Tibial nerve (tissue), 4 donors: Measurements from ENCODE around the gene PTPN2. TPM values are rescaled to one million over a fixed set of nuclear protein-coding genes. Genes with fewer than 3 reads are reported as not detected.

Experiments
- DNase-seq, 2 donors: peaks; one replicate each; pipeline ENCODE4 v3.0.0-alpha.2; 2019; ENCODE audit warnings: low spot score in 2 of 2
- H3K27ac ChIP-seq, 4 donors: fragments of 200-600 bp; sonication (generic) in 3 of 4; one replicate each; pipeline ENCODE4 v1.5.1; 2017 to 2019; ENCODE audit warnings: mild to moderate bottlenecking in 1 of 4
- H3K27me3 ChIP-seq, 2 donors: fragments of 200-600 bp; sonication (generic) in 1 of 2; one replicate each; pipeline versions ENCODE4 v1.5.1 to v1.6.0; 2017 to 2019
- H3K36me3 ChIP-seq, 3 donors: fragments of 200-600 bp; sonication (generic); one replicate each; pipeline ENCODE4 v1.5.1; 2018 to 2019
- H3K4me1 ChIP-seq, 4 donors: fragments of 200-600 bp; sonication (generic) in 3 of 4; one replicate each; pipeline ENCODE4 v1.5.1; 2017 to 2019
- H3K4me3 ChIP-seq, 4 donors: fragments of 200-600 bp; sonication (generic) in 3 of 4; one replicate each; pipeline ENCODE4 v1.5.1; 2017 to 2019; ENCODE audit warnings: mild to moderate bottlenecking in 1 of 4, moderate library complexity in 1 of 4
- H3K9me3 ChIP-seq, 4 donors: fragments of 200-600 bp; sonication (generic) in 3 of 4; one replicate each; pipeline ENCODE4 v1.5.1; 2017 to 2019
- EP300 ChIP-seq, 2 donors: sonication (generic); formaldehyde crosslinking; IDR thresholded peaks; one replicate each; pipeline ENCODE4 v1.6.1; 2017; ENCODE audit warnings: antibody characterized with exemption in 2 of 2, mild to moderate bottlenecking in 1 of 2
- POLR2A ChIP-seq, 2 donors: fragments of 450-650 bp; IDR thresholded peaks; one replicate each; pipeline ENCODE4 v1.6.1; 2017; ENCODE audit warnings: antibody characterized with exemption in 2 of 2, mild to moderate bottlenecking in 2 of 2, moderate library complexity in 2 of 2
- WGBS, 2 donors: methylation state at CpG; one replicate each; pipeline ENCODE4 v1.1.5; 2018; 5-methylcytosine and 5-hydroxymethylcytosine counted together
- total RNA-seq, 4 donors: library from RNA; depleted of rRNA; stranded (reverse); fragments of >200 nt; gene quantifications; one replicate each; pipeline ENCODE4 v1.1.0, GENCODE V29; 2016
- TF ChIP-seq, protein P1 (sequence below), 5 experiments: fragments of 200-600 bp in 3 of 5; fragments of 450-650 bp in 2 of 5; sonication (generic) in 3 of 5; IDR thresholded peaks; one replicate each; pipeline ENCODE4 v1.5.1; 2016 to 2019; ENCODE audit warnings: antibody characterized with exemption in 5 of 5, mild to moderate bottlenecking in 3 of 5, moderate library complexity in 2 of 5

The PTPN2 gene
- total RNA-seq, 4 donors from 2014 or later = 12.9 to 50.5 (median 30.7) TPM

DNA sequence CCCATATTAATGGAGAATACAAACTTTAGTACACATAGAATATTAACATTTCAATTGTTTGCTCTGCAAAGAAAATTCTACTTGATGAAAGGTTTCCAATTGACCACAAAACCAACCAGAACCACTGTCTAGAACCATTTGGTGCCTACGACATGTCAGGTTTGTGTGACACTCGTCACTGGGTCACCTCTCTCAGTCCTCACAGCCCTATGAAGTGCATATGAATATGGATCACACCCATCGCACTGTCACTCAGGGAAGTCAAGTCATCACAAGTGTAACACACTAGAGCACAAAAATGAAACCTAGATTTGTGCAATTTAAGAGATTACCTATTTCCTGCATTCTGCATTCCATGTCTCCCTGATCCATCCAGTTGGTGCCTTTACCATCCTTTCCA lies 43.7 kb downstream of the PTPN2 start:
- H3K27me3 ChIP-seq = no peaks in the 10 kb centered on the region
- TF ChIP-seq POLR2A (IDR thresholded peaks at IDR 0.05) = no peak
- TF ChIP-seq EP300 (IDR thresholded peaks at IDR 0.05) = no peak
- TF ChIP-seq, protein P1, sequence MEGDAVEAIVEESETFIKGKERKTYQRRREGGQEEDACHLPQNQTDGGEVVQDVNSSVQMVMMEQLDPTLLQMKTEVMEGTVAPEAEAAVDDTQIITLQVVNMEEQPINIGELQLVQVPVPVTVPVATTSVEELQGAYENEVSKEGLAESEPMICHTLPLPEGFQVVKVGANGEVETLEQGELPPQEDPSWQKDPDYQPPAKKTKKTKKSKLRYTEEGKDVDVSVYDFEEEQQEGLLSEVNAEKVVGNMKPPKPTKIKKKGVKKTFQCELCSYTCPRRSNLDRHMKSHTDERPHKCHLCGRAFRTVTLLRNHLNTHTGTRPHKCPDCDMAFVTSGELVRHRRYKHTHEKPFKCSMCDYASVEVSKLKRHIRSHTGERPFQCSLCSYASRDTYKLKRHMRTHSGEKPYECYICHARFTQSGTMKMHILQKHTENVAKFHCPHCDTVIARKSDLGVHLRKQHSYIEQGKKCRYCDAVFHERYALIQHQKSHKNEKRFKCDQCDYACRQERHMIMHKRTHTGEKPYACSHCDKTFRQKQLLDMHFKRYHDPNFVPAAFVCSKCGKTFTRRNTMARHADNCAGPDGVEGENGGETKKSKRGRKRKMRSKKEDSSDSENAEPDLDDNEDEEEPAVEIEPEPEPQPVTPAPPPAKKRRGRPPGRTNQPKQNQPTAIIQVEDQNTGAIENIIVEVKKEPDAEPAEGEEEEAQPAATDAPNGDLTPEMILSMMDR (IDR thresholded peaks at IDR 0.05) = no peak
- H3K36me3 ChIP-seq = peaks cover 0 to 9% (median 0%) of the 10 kb centered on the region in 3 donors
- WGBS, 2 donors = 93 to 98% methylated on average over 3 of the region's 3 CpGs
- H3K4me3 ChIP-seq = no peak overlapping the region
- H3K27ac ChIP-seq = peak overlapping the region in 1 of 4 donors; percentile 65
- peaks cover 0 to 31% (median 12%) of the 10 kb centered on the region in 4 donors for H3K4me1 ChIP-seq
- no peaks in the 10 kb centered on the region for H3K9me3 ChIP-seq
- DNase-seq = no peak

- no peaks in the 10 kb centered on the region for H3K9me3 ChIP-seq
- H3K27ac ChIP-seq = peak overlapping the region in 3 of 4 donors; percentile 57 to 66 (median 65)
- peaks cover 0 to 31% (median 12%) of the 10 kb centered on the region in 4 donors for H3K4me1 ChIP-seq
- H3K36me3 ChIP-seq = peaks cover 0 to 14% (median 0%) of the 10 kb centered on the region in 3 donors
- H3K27me3 ChIP-seq = no peaks in the 10 kb centered on the region
- TF ChIP-seq POLR2A (IDR thresholded peaks at IDR 0.05) (no peak), EP300 (IDR thresholded peaks at IDR 0.05) (peak in 1 of 2 donors; percentile 24)
- 84 to 85% methylated on average over 1 of the region's 1 CpG for WGBS, 2 donors
- DNase-seq = no peak
- no peak overlapping the region for H3K4me3 ChIP-seq
These were observed 44.4 kb downstream of the PTPN2 start for GRCh38 chr18:12839526-12840196.

- no peaks in the 10 kb centered on the region for H3K27me3 ChIP-seq
- peak overlapping the region in 3 of 4 donors; percentile 57 to 66 (median 65) for H3K27ac ChIP-seq
- peak overlapping the region in 1 of 4 donors; percentile 7 for H3K4me3 ChIP-seq
- TF ChIP-seq EP300 (IDR thresholded peaks at IDR 0.05) (no peak), POLR2A (IDR thresholded peaks at IDR 0.05) (no peak)
- peaks cover 0 to 31% (median 12%) of the 10 kb centered on the region in 4 donors for H3K4me1 ChIP-seq
- H3K9me3 ChIP-seq = no peaks in the 10 kb centered on the region
- peaks cover 0 to 20% (median 0%) of the 10 kb centered on the region in 3 donors for H3K36me3 ChIP-seq
- DNase-seq = no peak
- WGBS, 2 donors = 73 to 76% methylated on average over 2 of the region's 2 CpGs
These were observed 44.9 kb downstream of the PTPN2 start for GRCh38 chr18:12839057-12839525.

DNA sequence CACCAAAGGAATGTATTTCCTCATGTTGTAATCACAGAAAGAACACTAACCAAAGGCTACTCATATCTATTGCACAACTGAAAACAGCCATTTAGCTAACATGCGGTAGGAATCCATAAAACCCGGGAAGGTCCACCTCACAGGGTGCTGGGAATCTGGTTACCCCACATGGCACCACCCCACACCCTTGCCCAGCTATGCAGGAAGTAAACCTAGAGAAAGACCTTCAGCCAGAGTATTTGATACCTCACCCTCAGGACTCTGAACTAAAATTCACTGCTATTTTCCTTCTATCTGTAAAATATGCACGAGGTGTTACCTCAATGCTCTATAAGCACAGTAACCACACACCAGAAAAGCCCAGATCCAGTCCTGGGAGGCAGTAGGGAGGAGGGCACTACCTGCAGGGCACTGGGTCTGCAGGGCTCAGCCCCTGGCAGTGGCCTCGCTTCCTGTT lies 45.8 kb downstream of the PTPN2 start:
- TF ChIP-seq EP300 (IDR thresholded peaks at IDR 0.05) = peak in 1 of 2 donors; percentile 43
- TF ChIP-seq, protein P1 (IDR thresholded peaks at IDR 0.05) = no peak
- H3K27ac ChIP-seq = peak overlapping the region in 3 of 4 donors; percentile 62 to 68 (median 63)
- H3K27me3 ChIP-seq = no peaks in the 10 kb centered on the region
- 44 to 51% methylated on average over 4 of the region's 4 CpGs for WGBS, 2 donors
- H3K4me3 ChIP-seq = no peak overlapping the region
- peak in 1 of 2 donors; percentile 14 for DNase-seq
- H3K36me3 ChIP-seq = peaks cover 0 to 29% (median 0%) of the 10 kb centered on the region in 3 donors
- H3K4me1 ChIP-seq = peaks cover 0 to 31% (median 12%) of the 10 kb centered on the region in 4 donors
- H3K9me3 ChIP-seq = no peaks in the 10 kb centered on the region

DNA sequence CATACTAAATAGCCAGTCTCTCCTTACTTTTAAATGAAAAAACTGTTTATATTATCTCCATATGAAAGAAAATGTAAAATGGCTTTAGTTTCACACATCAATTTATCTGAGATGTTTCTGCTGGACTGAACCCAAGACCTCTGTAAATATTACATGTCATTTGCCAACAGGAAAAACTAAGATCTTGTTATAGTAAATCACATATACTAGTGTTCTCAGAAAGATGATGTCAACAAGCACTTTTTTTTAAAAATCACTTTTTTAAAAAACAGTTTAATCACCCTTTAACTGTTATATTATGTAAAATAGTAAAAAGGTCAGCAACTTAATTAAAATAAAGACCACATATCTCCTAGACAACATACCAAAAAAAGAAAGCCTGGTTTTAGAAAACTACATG lies 46.3 kb downstream of the PTPN2 start:
- TF ChIP-seq, protein P1 (IDR thresholded peaks at IDR 0.05) = no peak
- Histone ChIP-seq H3K27ac (peak overlapping the region in 3 of 4 donors; percentile 62 to 68 (median 63)), H3K36me3 (peaks cover 0 to 34% (median 0%) of the 10 kb centered on the region in 3 donors), H3K27me3 (no peaks in the 10 kb centered on the region), H3K4me3 (no peak overlapping the region), H3K4me1 (peaks cover 0 to 31% (median 12%) of the 10 kb centered on the region in 4 donors), H3K9me3 (no peaks in the 10 kb centered on the region)
- no peak for DNase-seq

DNA sequence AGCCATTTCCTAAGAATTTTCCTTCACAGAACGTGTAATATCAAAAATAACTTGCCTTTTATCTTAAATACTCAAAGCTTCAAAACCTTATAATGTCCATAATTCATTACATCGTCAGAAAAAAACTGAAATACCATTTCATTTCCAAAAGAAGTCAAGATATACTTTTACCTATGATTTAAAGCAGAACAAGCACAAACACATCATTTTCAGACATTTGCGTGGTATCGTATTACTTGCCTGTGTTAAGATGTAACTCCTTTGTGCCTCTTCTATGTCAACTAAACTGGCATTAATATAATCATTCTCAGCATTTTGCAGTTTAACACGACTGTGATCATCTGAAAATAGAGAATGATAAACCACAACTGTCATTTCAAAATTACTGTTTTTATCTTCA lies 47.5 kb downstream of the PTPN2 start:
- Histone ChIP-seq H3K4me1 (peaks cover 0 to 31% (median 12%) of the 10 kb centered on the region in 4 donors), H3K36me3 (peaks cover 0 to 42% (median 0%) of the 10 kb centered on the region in 3 donors), H3K27ac (no peak overlapping the region), H3K4me3 (no peak overlapping the region), H3K27me3 (no peaks in the 10 kb centered on the region), H3K9me3 (no peaks in the 10 kb centered on the region)
- TF ChIP-seq POLR2A (IDR thresholded peaks at IDR 0.05) (no peak), EP300 (IDR thresholded peaks at IDR 0.05) (no peak)
- TF ChIP-seq, protein P1 (IDR thresholded peaks at IDR 0.05) = no peak
- DNase-seq = no peak
- 86 to 89% methylated on average over 5 of the region's 5 CpGs for WGBS, 2 donors
